SU-DHL-6 (cell line): Measurements from ENCODE around the gene ANKRD49.

Experiments
- EZH2phosphoT487 ChIP-seq: fragments of 200-600 bp; sonication (generic), shearing (Covaris generic); conservative IDR thresholded peaks from 2 replicates; pipeline ENCODE4 v1.6.1; 2018; ENCODE audit warnings: mild to moderate bottlenecking, antibody characterized with exemption, low read length, moderate library complexity, mixed read lengths
- TF ChIP-seq, protein P1 (sequence below): fragments of 200-600 bp; sonication (generic); IDR thresholded peaks from one replicate; pipeline ENCODE4 v1.5.1; 2017; ENCODE audit warnings: antibody characterized with exemption, mild to moderate bottlenecking, low read length, moderate library complexity; ENCODE audit not compliant: insufficient read depth, poor library complexity, severe bottlenecking

GRCh38 chr11:94536386-94536785, 42.6 kb downstream of the ANKRD49 start:
- TF ChIP-seq, protein P1, sequence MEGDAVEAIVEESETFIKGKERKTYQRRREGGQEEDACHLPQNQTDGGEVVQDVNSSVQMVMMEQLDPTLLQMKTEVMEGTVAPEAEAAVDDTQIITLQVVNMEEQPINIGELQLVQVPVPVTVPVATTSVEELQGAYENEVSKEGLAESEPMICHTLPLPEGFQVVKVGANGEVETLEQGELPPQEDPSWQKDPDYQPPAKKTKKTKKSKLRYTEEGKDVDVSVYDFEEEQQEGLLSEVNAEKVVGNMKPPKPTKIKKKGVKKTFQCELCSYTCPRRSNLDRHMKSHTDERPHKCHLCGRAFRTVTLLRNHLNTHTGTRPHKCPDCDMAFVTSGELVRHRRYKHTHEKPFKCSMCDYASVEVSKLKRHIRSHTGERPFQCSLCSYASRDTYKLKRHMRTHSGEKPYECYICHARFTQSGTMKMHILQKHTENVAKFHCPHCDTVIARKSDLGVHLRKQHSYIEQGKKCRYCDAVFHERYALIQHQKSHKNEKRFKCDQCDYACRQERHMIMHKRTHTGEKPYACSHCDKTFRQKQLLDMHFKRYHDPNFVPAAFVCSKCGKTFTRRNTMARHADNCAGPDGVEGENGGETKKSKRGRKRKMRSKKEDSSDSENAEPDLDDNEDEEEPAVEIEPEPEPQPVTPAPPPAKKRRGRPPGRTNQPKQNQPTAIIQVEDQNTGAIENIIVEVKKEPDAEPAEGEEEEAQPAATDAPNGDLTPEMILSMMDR: no peak
- no peak for TF ChIP-seq EZH2phosphoT487
